ENCODE data around the gene TRPC4.
"Not testable (repeated sequence)": the region's sequence is repeated elsewhere in the genome, so short reads cannot be mapped to it uniquely, and the experiment has no call there.

The TRPC4 gene

DNA sequence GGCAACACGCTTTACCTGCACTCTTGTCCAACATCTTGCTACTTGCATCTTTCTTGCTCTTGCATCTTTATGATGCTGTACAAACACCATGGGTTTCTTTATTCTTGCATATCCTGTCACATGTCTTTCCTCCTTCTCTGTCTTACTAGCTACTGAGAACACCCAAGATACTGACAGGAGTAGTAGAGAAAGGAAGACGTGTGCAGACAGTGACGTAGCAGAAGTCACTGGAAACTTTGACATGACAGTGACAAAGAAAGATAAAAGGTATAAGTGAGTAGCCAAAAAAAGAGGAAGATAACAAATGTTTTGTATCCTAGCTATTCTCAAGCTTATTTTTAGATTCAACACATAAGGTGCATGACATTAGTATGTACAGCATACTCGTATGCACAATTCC lies 34.2 kb downstream of the TRPC4 start:
- H3K36me3 ChIP-seq = no peaks in the 10 kb centered on the region
- H3K27me3 ChIP-seq = no peaks in the 10 kb centered on the region
- TF ChIP-seq, protein P1, sequence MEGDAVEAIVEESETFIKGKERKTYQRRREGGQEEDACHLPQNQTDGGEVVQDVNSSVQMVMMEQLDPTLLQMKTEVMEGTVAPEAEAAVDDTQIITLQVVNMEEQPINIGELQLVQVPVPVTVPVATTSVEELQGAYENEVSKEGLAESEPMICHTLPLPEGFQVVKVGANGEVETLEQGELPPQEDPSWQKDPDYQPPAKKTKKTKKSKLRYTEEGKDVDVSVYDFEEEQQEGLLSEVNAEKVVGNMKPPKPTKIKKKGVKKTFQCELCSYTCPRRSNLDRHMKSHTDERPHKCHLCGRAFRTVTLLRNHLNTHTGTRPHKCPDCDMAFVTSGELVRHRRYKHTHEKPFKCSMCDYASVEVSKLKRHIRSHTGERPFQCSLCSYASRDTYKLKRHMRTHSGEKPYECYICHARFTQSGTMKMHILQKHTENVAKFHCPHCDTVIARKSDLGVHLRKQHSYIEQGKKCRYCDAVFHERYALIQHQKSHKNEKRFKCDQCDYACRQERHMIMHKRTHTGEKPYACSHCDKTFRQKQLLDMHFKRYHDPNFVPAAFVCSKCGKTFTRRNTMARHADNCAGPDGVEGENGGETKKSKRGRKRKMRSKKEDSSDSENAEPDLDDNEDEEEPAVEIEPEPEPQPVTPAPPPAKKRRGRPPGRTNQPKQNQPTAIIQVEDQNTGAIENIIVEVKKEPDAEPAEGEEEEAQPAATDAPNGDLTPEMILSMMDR (IDR thresholded peaks at IDR 0.05) = no peak
- H3K27ac ChIP-seq = no peak overlapping the region
- H3K9me3 ChIP-seq = no peaks in the 10 kb centered on the region
- no peaks in the 10 kb centered on the region for H3K4me1 ChIP-seq (ENCODE audit: control insufficient read depth in 1 of 2, insufficient read depth in 1 of 2, low read depth in 1 of 2, low read length in 1 of 2)
- no peak overlapping the region for H3K4me3 ChIP-seq (ENCODE audit: low read depth in 1 of 2, low read length in 1 of 2)

DNA sequence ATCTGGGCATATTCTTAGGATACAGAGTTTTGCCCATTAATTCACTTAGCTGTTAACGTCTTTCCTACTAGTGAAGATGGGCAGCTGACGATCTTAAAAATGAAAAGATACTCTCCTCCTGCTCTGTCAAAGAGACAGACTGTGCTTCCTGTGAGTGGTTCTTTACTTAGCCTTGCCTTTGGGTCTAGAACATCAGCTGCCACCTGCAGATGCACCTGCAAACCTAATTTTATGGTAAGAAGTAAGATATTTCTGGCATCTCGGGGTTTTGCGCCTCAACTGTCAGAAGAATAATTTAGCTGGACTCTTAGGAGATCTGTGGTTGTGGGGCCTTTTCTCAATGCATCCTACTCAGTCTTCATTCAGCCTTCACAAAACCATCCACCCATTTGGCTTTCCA lies 36.2 kb downstream of the TRPC4 start:
- Histone ChIP-seq H3K36me3 (no peaks in the 10 kb centered on the region), H3K4me3 (ENCODE audit: low read depth in 1 of 2, low read length in 1 of 2) (no peak overlapping the region), H3K4me1 (ENCODE audit: control insufficient read depth in 1 of 2, insufficient read depth in 1 of 2, low read depth in 1 of 2, low read length in 1 of 2) (no peaks in the 10 kb centered on the region), H3K27ac (no peak overlapping the region), H3K9me3 (no peaks in the 10 kb centered on the region), H3K27me3 (no peaks in the 10 kb centered on the region)
- TF ChIP-seq, protein P1 (IDR thresholded peaks at IDR 0.05) = no peak

DNA sequence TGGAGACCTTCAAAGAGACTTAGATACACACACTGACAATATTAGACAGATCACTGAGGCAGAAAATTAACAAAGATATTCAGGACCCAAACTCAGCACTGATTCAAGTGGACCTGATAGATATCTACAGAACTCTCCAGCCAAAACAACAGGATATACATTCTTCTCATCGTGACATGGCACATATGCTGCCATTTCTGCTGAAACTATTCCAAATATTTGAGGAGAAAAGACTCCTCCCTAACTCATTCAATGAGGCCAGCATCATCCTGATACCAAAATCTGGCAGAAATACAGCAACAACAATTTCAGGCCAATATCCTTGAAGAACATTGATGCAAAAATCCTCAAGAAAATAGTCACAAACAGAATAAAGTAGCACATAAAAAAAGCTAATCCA lies 53.3 kb downstream of the TRPC4 start:
- H3K4me3 ChIP-seq (ENCODE audit: low read depth in 1 of 2, low read length in 1 of 2) = no peak overlapping the region
- H3K27ac ChIP-seq = no peak overlapping the region
- TF ChIP-seq, protein P1 (IDR thresholded peaks at IDR 0.05) = no peak
- H3K4me1 ChIP-seq (ENCODE audit: control insufficient read depth in 1 of 2, insufficient read depth in 1 of 2, low read depth in 1 of 2, low read length in 1 of 2) = no peaks in the 10 kb centered on the region
- no peaks in the 10 kb centered on the region for H3K36me3 ChIP-seq
- no peaks in the 10 kb centered on the region for H3K9me3 ChIP-seq
- no peaks in the 10 kb centered on the region for H3K27me3 ChIP-seq

DNA sequence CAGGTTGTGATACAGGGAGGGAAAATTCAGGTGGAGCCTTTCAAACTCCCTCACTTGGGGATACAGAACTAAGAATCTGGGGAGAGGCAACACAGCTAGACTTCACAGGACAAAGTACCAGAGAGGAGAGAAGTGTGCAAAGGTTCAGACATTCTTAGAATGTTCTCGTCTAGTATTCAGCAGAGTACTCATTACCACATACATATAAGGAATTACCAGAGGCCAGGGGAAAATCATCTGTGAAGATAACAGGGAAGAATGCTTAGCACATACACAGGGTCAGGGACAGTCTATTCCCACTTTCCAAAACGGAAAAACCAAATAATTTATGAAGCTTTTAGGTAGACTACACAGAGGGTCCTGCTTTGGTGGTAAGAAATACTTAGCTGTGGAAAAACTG lies 58.1 kb downstream of the TRPC4 start:
- H3K36me3 ChIP-seq = no peaks in the 10 kb centered on the region
- H3K4me1 ChIP-seq (ENCODE audit: control insufficient read depth in 1 of 2, insufficient read depth in 1 of 2, low read depth in 1 of 2, low read length in 1 of 2) = no peaks in the 10 kb centered on the region
- H3K27ac ChIP-seq = no peak overlapping the region
- no peaks in the 10 kb centered on the region for H3K9me3 ChIP-seq
- TF ChIP-seq, protein P1 (IDR thresholded peaks at IDR 0.05) = no peak
- H3K4me3 ChIP-seq (ENCODE audit: low read depth in 1 of 2, low read length in 1 of 2) = no peak overlapping the region
- no peaks in the 10 kb centered on the region for H3K27me3 ChIP-seq

DNA sequence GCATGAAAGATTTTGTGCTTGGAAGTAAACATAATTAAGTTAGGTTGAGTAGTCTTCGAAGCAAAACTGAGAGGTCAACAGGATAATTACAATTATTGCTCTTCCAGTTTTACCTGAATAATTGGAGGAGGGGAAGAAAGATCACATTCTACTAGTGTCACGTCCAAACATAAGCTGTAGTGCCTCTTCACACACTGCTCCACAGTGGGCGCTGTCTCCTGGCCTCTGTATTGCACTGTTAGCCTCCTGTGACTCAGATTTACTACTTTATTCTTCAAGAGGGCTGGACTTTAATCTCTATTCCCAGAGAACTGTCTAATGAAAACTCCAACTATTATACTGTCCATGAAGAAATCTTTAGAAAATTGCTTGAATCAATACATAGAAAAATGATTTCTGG lies 62.9 kb downstream of the TRPC4 start:
- no peaks in the 10 kb centered on the region for H3K36me3 ChIP-seq
- TF ChIP-seq, protein P1 (IDR thresholded peaks at IDR 0.05) = no peak
- no peaks in the 10 kb centered on the region for H3K27me3 ChIP-seq
- no peak overlapping the region for H3K4me3 ChIP-seq (ENCODE audit: low read depth in 1 of 2, low read length in 1 of 2)
- no peaks in the 10 kb centered on the region for H3K9me3 ChIP-seq
- no peaks in the 10 kb centered on the region for H3K4me1 ChIP-seq (ENCODE audit: control insufficient read depth in 1 of 2, insufficient read depth in 1 of 2, low read depth in 1 of 2, low read length in 1 of 2)
- no peak overlapping the region for H3K27ac ChIP-seq

DNA sequence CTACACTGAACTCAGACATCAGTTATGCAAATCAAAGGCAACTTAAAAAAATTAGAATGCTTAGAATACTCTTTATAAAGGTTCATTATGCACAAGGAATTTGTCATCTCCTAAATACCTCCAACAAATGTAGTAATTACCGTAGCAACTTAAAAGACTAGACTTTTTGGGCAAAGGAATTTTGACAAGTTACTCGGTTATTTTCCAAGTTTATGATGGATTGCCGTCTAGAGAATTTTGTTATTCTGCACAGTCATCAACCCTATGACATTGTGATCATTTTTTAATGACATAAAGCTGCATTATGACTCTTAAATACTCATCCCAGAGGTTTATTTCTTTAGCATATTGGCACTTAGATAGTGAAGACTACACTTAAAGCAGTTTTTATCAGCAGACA lies 71.9 kb downstream of the TRPC4 start:
- TF ChIP-seq, protein P1 (IDR thresholded peaks at IDR 0.05) = no peak
- Histone ChIP-seq H3K4me1 (ENCODE audit: control insufficient read depth in 1 of 2, insufficient read depth in 1 of 2, low read depth in 1 of 2, low read length in 1 of 2) (no peaks in the 10 kb centered on the region), H3K27ac (no peak overlapping the region), H3K4me3 (ENCODE audit: low read depth in 1 of 2, low read length in 1 of 2) (no peak overlapping the region), H3K27me3 (no peaks in the 10 kb centered on the region), H3K9me3 (no peaks in the 10 kb centered on the region), H3K36me3 (no peaks in the 10 kb centered on the region)

DNA sequence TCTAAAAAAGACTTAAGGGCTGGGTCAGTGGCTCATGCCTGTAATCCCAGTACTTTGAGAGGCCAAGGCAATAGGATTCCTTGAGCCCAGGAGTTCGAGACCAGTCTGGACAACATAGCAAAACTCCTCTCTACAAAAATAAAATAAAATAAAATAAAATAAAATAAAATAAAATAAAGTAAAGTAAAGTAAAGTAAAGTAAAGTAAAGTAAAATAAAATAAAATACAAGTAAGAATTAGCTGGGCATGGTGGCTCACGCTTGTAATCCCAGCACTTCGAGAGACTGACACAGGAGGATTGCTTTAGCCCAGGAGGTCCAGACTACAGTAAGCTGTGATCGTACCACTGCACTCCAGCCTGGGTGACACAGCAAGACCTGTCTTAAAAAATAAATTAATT lies 72.8 kb downstream of the TRPC4 start:
- not testable (repeated sequence) for H3K36me3 ChIP-seq

More for the DNA sequence above, 72.8 kb downstream of the TRPC4 start:
- H3K4me3 ChIP-seq (ENCODE audit: low read depth in 1 of 2, low read length in 1 of 2); H3K9me3 ChIP-seq; H3K27ac ChIP-seq; H3K4me1 ChIP-seq (ENCODE audit: control insufficient read depth in 1 of 2, insufficient read depth in 1 of 2, low read depth in 1 of 2, low read length in 1 of 2); H3K27me3 ChIP-seq: not testable (repeated sequence)
